Vagina (tissue), 2 donors: ENCODE data around the gene PLEKHJ1. TPM values are rescaled to one million over a fixed set of nuclear protein-coding genes. Genes with fewer than 3 reads are reported as not detected.

ENCODE experiments used
- DNase-seq, 2 donors: peaks; one replicate each; pipeline ENCODE4 v3.0.0-alpha.2; 2017; ENCODE audit errors: extremely low spot score in 2 of 2
- H3K27ac ChIP-seq: fragments of 200-600 bp; sonication (generic); one replicate; pipeline ENCODE4 v1.5.1; 2019
- H3K27me3 ChIP-seq: fragments of 200-600 bp; sonication (generic); one replicate; pipeline ENCODE4 v1.5.1; 2019
- H3K36me3 ChIP-seq, 2 donors: fragments of 200-600 bp; sonication (generic); one replicate each; pipeline ENCODE4 v1.5.1; 2017 to 2019
- H3K4me1 ChIP-seq: fragments of 200-600 bp; sonication (generic); one replicate; pipeline ENCODE4 v1.5.1; 2019
- H3K4me3 ChIP-seq, 2 donors: fragments of 200-600 bp; sonication (generic); 1 replicate in 1 of 2; 2 replicates in 1 of 2; pipeline ENCODE4 v1.5.1; 2016 to 2019
- H3K9me3 ChIP-seq: fragments of 200-600 bp; sonication (generic); one replicate; pipeline ENCODE4 v1.5.1; 2019
- CTCF ChIP-seq, 3 experiments: fragments of 450-650 bp in 2 of 3; fragments of 200-600 bp in 1 of 3; sonication (generic) in 1 of 3; IDR thresholded peaks; one replicate each; pipeline ENCODE4 v1.5.1; 2017 to 2019; ENCODE audit warnings: antibody characterized with exemption in 3 of 3, mild to moderate bottlenecking in 2 of 3, moderate library complexity in 2 of 3
- POLR2A ChIP-seq, 2 donors: fragments of 450-650 bp; IDR thresholded peaks; one replicate each; pipeline ENCODE4 v1.6.1; 2017; ENCODE audit warnings: antibody characterized with exemption in 2 of 2, mild to moderate bottlenecking in 2 of 2, moderate library complexity in 2 of 2
- POLR2AphosphoS5 ChIP-seq, 2 donors: sonication (generic); formaldehyde crosslinking; IDR thresholded peaks; one replicate each; pipeline ENCODE4 v1.9.0; 2017; ENCODE audit warnings: antibody characterized with exemption in 2 of 2, mild to moderate bottlenecking in 2 of 2, low read depth in 1 of 2; ENCODE audit not compliant: insufficient read depth in 1 of 2
- intact Hi-C: fragments of 100-400 bp; cut with DNase I; formaldehyde crosslinking; loops from one replicate; pipeline ENCODE4 v1.15.1; 2023
- total RNA-seq: library from RNA; depleted of rRNA; stranded (reverse); fragments of >200 nt; gene quantifications from one replicate; pipeline ENCODE4 v1.2.3, GENCODE V29; 2016

PLEKHJ1 gene
- total RNA-seq, 1 donor from 2014 or later: 30.7 TPM

- H3K27ac ChIP-seq: no peak overlapping the region
- H3K4me3 ChIP-seq: peak overlapping the region in 1 of 2 donors; percentile 31
- peaks cover 8% of the 10 kb centered on the region for H3K27me3 ChIP-seq
- intact Hi-C loops: no loop called here
- H3K36me3 ChIP-seq: peaks cover 0 to 21% of the 10 kb centered on the region in 2 donors
- no peak for DNase-seq
- TF ChIP-seq CTCF (IDR thresholded peaks at IDR 0.05): no peak
- no peak for TF ChIP-seq POLR2A (IDR thresholded peaks at IDR 0.05)
- no peak for TF ChIP-seq POLR2AphosphoS5 (IDR thresholded peaks at IDR 0.05; ENCODE audit: insufficient read depth in 1 of 2, low read depth in 1 of 2)
- peaks cover 39% of the 10 kb centered on the region for H3K4me1 ChIP-seq
- no peaks in the 10 kb centered on the region for H3K9me3 ChIP-seq
Measured at GRCh38 chr19:2251106-2252054, 15.3 kb upstream of the PLEKHJ1 start.

- DNase-seq: no peak
- peaks cover 0 to 28% of the 10 kb centered on the region in 2 donors for H3K36me3 ChIP-seq
- H3K27me3 ChIP-seq: peaks cover 8% of the 10 kb centered on the region
- H3K4me1 ChIP-seq: peaks cover 39% of the 10 kb centered on the region
- H3K27ac ChIP-seq: no peak overlapping the region
- no peaks in the 10 kb centered on the region for H3K9me3 ChIP-seq
- peak overlapping the region in 1 of 2 donors; percentile 31 for H3K4me3 ChIP-seq
- TF ChIP-seq POLR2AphosphoS5 (IDR thresholded peaks at IDR 0.05; ENCODE audit: insufficient read depth in 1 of 2, low read depth in 1 of 2) (no peak), CTCF (IDR thresholded peaks at IDR 0.05) (no peak), POLR2A (IDR thresholded peaks at IDR 0.05) (no peak)
- intact Hi-C loops: no loop called here
Measured at GRCh38 chr19:2250766-2251105, 14.6 kb upstream of the PLEKHJ1 start.

- intact Hi-C loops: no loop called here
- no peak for DNase-seq
- H3K4me3 ChIP-seq: peak overlapping the region in 1 of 2 donors; percentile 31
Measured at GRCh38 chr19:2249880-2250765, 14.0 kb upstream of the PLEKHJ1 start.

GRCh38 chr19:2249010-2249866 lies 13.1 kb upstream of the PLEKHJ1 start, which contains the start of gene AMH:
AMH (plus strand) TSS chr19:2249323; CDS start chr19:2249333, 10 bp downstream.
- no peak within 1 kb of the TSS for H3K27ac ChIP-seq
- H3K36me3 ChIP-seq: peaks cover 7 to 43% of the 10 kb centered on the region in 2 donors
- no peak within 1 kb of the TSS for H3K4me3 ChIP-seq
- DNase-seq: no peak
- peaks cover 39% of the 10 kb centered on the region for H3K4me1 ChIP-seq
- intact Hi-C loops: no loop called here
- H3K9me3 ChIP-seq: no peaks in the 10 kb centered on the region
- no peak for TF ChIP-seq POLR2AphosphoS5 (IDR thresholded peaks at IDR 0.05; ENCODE audit: insufficient read depth in 1 of 2, low read depth in 1 of 2)
- TF ChIP-seq CTCF (IDR thresholded peaks at IDR 0.05): no peak
- no peak for TF ChIP-seq POLR2A (IDR thresholded peaks at IDR 0.05)
- peaks cover 8% of the 10 kb centered on the region for H3K27me3 ChIP-seq

More at GRCh38 chr19:2249880-2250765, 14.0 kb upstream of the PLEKHJ1 start:
- peaks cover 5 to 34% of the 10 kb centered on the region in 2 donors for H3K36me3 ChIP-seq
- TF ChIP-seq POLR2A (IDR thresholded peaks at IDR 0.05) (no peak), POLR2AphosphoS5 (IDR thresholded peaks at IDR 0.05; ENCODE audit: insufficient read depth in 1 of 2, low read depth in 1 of 2) (no peak), CTCF (IDR thresholded peaks at IDR 0.05) (no peak)
- H3K27me3 ChIP-seq: peaks cover 8% of the 10 kb centered on the region
- H3K9me3 ChIP-seq: no peaks in the 10 kb centered on the region
- H3K27ac ChIP-seq: no peak overlapping the region
- H3K4me1 ChIP-seq: peaks cover 39% of the 10 kb centered on the region
